ENCODE measurements around the gene IQUB.

DNA sequence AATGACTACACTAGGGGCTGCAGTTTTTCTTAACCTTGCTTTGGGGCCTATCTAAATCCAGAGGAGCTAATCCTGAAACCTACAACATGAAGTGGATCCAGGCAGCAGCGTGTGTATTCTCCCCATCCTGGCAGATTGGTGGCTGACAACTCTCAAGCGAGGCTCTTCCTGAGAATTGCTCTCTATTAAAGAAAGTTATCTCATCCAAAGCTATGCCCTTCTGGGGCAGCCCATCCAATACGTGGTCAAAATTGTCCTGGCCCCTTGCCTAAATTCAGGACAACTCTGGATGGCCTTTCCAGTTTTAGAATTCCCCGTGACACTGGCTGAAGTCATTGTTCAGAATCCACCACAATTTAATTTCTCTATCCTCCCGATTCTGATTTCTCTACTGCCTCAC, 66.1 kb downstream of the IQUB start:
- TF ChIP-seq, protein P1, sequence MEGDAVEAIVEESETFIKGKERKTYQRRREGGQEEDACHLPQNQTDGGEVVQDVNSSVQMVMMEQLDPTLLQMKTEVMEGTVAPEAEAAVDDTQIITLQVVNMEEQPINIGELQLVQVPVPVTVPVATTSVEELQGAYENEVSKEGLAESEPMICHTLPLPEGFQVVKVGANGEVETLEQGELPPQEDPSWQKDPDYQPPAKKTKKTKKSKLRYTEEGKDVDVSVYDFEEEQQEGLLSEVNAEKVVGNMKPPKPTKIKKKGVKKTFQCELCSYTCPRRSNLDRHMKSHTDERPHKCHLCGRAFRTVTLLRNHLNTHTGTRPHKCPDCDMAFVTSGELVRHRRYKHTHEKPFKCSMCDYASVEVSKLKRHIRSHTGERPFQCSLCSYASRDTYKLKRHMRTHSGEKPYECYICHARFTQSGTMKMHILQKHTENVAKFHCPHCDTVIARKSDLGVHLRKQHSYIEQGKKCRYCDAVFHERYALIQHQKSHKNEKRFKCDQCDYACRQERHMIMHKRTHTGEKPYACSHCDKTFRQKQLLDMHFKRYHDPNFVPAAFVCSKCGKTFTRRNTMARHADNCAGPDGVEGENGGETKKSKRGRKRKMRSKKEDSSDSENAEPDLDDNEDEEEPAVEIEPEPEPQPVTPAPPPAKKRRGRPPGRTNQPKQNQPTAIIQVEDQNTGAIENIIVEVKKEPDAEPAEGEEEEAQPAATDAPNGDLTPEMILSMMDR (IDR thresholded peaks at IDR 0.05): no peak
- no peak for TF ChIP-seq POLR2A (IDR thresholded peaks at IDR 0.05)

All from body of pancreas (tissue), 4 donors.